K562 (cell line): ENCODE results near the gene FMO5. TPM values are rescaled to one million over a fixed set of nuclear protein-coding genes. Genes with fewer than 3 reads are reported as not detected.

Experiments used
- FOXJ3 ChIP-seq: sonication (generic); formaldehyde crosslinking; IDR thresholded peaks from 2 replicates; pipeline ENCODE4 v1.4.0; 2020; ENCODE audit warnings: mild to moderate bottlenecking, missing genetic modification reagents
- MCM3 ChIP-seq: fragments of 450-650 bp; IDR thresholded peaks from 2 replicates; pipeline ENCODE4 v1.6.1; 2016
- SMARCC2 ChIP-seq: fragments of 450-650 bp; IDR thresholded peaks from 2 replicates; pipeline ENCODE4 v1.6.1; 2017; ENCODE audit warnings: antibody characterized with exemption, moderate library complexity, mild to moderate bottlenecking, low read depth
- SREBF2 ChIP-seq: sonication (generic); formaldehyde crosslinking; IDR thresholded peaks from 2 replicates; pipeline ENCODE4 v1.4.0; 2020; ENCODE audit warnings: mild to moderate bottlenecking, missing genetic modification reagents
- ZNF165 ChIP-seq: fragments of 250-450 bp; sonication (Bioruptor Pico); IDR thresholded peaks from 2 replicates; pipeline ENCODE4 v1.4.0; 2020; ENCODE audit warnings: borderline replicate concordance
- polyA plus RNA-seq, 8 experiments: library from polyadenylated mRNA; depleted of rRNA in 4 of 8; stranded (reverse) in 5 of 8; unstranded in 3 of 8; fragments of >200 nt; fragmentation: Nextera tagmentation in 2 of 8; fragmentation: Illumina TruSeq in 1 of 8; extraction: Ambion mirVana in 2 of 8; extraction: Trizol in 1 of 8; gene quantifications; 2 replicates each; pipeline versions ENCODE4 v1.2.1 to v1.2.3, GENCODE V29; 2011 to 2014; ENCODE audit warnings: inconsistent platforms in 1 of 8, missing spikeins in 1 of 8
- total RNA-seq, 7 experiments: library from RNA; depleted of rRNA in 6 of 7; stranded (reverse); fragments of >200 nt in 6 of 7; fragmentation: Illumina TruSeq in 2 of 7; extraction: Trizol in 2 of 7; gene quantifications; 2 replicates each; pipeline versions ENCODE4 v1.2.1 to v1.2.3, GENCODE V29; 2011 to 2021; ENCODE audit warnings: low replicate concordance in 1 of 7
- TF ChIP-seq, protein P1 (sequence below): IDR thresholded peaks from 2 replicates; pipeline ENCODE4 v1.6.1; 2011; ENCODE audit warnings: borderline replicate concordance, low read depth, mild to moderate bottlenecking, moderate library complexity, low read length; ENCODE audit not compliant: insufficient read depth, poor library complexity, severe bottlenecking
- TF ChIP-seq, protein P2 (sequence below): sonication (generic); formaldehyde crosslinking; IDR thresholded peaks from 2 replicates; pipeline ENCODE4 v1.8.1; 2023; ENCODE audit warnings: mild to moderate bottlenecking, missing genetic modification reagents
- TF ChIP-seq, protein P3 (sequence below), 2 experiments: fragments of 450-650 bp; formaldehyde crosslinking in 1 of 2; IDR thresholded peaks; 2 replicates each; pipeline versions ENCODE4 v1.4.0 to v1.6.1; 2014 to 2020; ENCODE audit warnings: mild to moderate bottlenecking in 2 of 2, borderline replicate concordance in 1 of 2, low read depth in 1 of 2
- TF ChIP-seq, protein P4 (sequence below): fragments of 450-650 bp; formaldehyde crosslinking; IDR thresholded peaks from 2 replicates; pipeline ENCODE4 v1.4.0; 2022; ENCODE audit warnings: missing genetic modification characterization

The FMO5 gene
- total and polyA plus RNA-seq, 9 of the 15 experiments (the other 6 are each of a cell fraction or from before 2014, with no cell fraction given), result 0.11 to 0.69 (median 0.19) TPM; not detected in 1

DNA sequence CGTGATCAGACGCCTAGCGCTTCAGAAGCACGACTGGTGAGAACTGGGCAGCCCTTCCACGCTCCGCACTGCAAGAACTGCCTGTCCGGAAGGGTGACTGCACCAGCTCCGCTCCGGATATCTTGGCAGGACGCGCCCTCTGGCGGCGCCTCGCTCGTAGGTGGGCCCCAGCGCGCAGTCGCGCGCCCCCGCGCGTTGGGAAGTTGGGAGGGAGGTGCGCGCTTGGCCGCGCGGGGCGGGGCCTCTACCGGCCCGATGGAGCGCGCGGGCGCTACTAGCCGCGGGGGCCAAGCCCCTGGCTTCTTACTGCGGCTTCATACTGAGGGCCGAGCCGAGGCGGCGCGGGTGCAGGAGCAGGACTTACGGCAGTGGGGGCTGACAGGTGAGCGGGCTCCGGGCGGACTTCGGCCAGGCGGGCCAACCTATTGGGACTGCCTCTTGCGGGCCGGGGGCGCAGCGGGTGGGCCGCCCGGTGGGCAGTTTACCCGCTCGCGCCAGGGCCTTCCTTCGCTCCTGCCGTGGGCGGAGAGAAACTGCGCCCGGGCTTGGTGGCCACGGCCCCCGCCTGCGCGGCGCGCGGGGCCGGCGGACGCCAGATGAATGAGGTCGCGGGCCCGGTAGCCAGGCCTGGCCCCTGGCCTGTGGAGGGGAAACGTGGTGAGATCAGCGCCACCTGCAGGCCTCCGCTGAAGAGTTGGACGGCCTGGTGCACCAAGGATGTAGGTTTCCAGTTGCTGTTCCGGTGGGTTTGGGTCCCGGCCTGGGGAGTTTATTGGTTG lies 17.5 kb upstream of the FMO5 start, which contains the start of gene CHD1L (continued):
- TF ChIP-seq, protein P1, sequence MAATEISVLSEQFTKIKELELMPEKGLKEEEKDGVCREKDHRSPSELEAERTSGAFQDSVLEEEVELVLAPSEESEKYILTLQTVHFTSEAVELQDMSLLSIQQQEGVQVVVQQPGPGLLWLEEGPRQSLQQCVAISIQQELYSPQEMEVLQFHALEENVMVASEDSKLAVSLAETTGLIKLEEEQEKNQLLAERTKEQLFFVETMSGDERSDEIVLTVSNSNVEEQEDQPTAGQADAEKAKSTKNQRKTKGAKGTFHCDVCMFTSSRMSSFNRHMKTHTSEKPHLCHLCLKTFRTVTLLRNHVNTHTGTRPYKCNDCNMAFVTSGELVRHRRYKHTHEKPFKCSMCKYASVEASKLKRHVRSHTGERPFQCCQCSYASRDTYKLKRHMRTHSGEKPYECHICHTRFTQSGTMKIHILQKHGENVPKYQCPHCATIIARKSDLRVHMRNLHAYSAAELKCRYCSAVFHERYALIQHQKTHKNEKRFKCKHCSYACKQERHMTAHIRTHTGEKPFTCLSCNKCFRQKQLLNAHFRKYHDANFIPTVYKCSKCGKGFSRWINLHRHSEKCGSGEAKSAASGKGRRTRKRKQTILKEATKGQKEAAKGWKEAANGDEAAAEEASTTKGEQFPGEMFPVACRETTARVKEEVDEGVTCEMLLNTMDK, result peak; percentile 91
- TF ChIP-seq SREBF2 (CRISPR knock-in tag), result no peak
- TF ChIP-seq MCM3, result no peak
- no peak for TF ChIP-seq ZNF165 (CRISPR knock-in tag)
- TF ChIP-seq SMARCC2, result no peak
- TF ChIP-seq, protein P2, sequence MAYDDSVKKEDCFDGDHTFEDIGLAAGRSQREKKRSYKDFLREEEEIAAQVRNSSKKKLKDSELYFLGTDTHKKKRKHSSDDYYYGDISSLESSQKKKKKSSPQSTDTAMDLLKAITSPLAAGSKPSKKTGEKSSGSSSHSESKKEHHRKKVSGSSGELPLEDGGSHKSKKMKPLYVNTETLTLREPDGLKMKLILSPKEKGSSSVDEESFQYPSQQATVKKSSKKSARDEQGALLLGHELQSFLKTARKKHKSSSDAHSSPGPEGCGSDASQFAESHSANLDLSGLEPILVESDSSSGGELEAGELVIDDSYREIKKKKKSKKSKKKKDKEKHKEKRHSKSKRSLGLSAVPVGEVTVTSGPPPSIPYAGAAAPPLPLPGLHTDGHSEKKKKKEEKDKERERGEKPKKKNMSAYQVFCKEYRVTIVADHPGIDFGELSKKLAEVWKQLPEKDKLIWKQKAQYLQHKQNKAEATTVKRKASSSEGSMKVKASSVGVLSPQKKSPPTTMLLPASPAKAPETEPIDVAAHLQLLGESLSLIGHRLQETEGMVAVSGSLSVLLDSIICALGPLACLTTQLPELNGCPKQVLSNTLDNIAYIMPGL (CRISPR knock-in tag), result peak; percentile 92
- TF ChIP-seq FOXJ3 (CRISPR knock-in tag), result no peak
- TF ChIP-seq, protein P3, sequence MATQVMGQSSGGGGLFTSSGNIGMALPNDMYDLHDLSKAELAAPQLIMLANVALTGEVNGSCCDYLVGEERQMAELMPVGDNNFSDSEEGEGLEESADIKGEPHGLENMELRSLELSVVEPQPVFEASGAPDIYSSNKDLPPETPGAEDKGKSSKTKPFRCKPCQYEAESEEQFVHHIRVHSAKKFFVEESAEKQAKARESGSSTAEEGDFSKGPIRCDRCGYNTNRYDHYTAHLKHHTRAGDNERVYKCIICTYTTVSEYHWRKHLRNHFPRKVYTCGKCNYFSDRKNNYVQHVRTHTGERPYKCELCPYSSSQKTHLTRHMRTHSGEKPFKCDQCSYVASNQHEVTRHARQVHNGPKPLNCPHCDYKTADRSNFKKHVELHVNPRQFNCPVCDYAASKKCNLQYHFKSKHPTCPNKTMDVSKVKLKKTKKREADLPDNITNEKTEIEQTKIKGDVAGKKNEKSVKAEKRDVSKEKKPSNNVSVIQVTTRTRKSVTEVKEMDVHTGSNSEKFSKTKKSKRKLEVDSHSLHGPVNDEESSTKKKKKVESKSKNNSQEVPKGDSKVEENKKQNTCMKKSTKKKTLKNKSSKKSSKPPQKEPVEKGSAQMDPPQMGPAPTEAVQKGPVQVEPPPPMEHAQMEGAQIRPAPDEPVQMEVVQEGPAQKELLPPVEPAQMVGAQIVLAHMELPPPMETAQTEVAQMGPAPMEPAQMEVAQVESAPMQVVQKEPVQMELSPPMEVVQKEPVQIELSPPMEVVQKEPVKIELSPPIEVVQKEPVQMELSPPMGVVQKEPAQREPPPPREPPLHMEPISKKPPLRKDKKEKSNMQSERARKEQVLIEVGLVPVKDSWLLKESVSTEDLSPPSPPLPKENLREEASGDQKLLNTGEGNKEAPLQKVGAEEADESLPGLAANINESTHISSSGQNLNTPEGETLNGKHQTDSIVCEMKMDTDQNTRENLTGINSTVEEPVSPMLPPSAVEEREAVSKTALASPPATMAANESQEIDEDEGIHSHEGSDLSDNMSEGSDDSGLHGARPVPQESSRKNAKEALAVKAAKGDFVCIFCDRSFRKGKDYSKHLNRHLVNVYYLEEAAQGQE (IDR thresholded peaks at IDR 0.05; ENCODE audit: borderline replicate concordance), result peak; percentile 89
- TF ChIP-seq, protein P3 (CRISPR knock-in tag; IDR thresholded peaks at IDR 0.05; ENCODE audit: low read depth), result 0 out of 2 replicates have a peak, but pooled peaks have one; percentile 68
- TF ChIP-seq, protein P4, sequence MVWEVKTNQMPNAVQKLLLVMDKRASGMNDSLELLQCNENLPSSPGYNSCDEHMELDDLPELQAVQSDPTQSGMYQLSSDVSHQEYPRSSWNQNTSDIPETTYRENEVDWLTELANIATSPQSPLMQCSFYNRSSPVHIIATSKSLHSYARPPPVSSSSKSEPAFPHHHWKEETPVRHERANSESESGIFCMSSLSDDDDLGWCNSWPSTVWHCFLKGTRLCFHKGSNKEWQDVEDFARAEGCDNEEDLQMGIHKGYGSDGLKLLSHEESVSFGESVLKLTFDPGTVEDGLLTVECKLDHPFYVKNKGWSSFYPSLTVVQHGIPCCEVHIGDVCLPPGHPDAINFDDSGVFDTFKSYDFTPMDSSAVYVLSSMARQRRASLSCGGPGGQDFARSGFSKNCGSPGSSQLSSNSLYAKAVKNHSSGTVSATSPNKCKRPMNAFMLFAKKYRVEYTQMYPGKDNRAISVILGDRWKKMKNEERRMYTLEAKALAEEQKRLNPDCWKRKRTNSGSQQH (CRISPR knock-in tag), result no peak
